GM21360 (cell line): ENCODE measurements around the gene SOX30.

Experiments
- ATAC-seq: cut with Tn5 transposase; IDR thresholded peaks from one replicate; pipeline ENCODE4 v1.9.1; 2021; ENCODE audit warnings: mild to moderate bottlenecking, moderate library complexity; ENCODE audit not compliant: unreplicated experiment

Gene SOX30

DNA sequence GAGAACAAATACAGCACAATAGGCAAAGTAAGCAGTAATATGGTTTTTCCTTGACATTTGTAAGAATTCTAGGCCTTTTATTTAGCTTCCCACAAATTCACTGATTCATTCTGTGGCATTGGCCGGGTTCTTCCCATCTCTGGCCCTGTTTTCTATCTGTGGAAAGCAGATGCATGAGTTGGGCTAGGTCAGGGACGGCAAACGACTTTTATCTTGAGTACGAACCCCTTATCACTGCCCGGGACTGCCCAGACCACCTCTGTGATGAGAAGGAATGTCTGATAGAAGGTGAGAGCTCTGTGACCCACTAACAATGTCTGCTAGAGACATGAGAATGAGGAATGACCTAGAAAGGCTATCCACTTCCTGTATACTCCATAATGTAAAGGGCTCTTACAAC, 41.2 kb downstream of the SOX30 start:
- no peak for ATAC-seq

DNA sequence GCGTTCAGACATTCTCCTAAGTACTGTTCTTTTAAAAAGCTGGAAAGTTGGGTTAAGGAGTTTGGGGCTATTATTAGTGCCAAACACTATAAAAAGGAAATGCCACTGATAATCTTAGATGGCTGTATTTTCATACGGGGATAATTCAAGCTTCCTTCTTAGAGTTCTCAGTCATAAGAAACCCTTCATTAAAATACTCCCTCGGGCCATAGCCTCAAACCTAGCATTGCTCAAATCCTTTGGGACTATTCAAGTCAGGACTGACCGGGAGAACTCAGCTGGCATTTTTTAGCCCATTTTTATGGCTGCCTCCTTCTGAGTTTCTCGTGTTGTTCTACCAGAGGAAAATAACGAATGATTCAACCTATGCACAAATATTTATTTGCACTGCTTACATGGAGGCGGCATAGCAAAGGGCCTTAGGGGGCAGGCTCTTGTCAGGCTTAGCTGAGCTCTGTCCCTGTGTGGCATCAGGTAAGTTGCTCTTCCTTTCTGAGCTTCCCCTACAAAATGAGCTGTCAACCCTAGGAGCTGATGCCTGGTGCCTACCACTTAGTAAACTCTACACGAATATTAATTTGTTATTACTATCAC, 43.2 kb downstream of the SOX30 start:
- no peak for ATAC-seq

DNA sequence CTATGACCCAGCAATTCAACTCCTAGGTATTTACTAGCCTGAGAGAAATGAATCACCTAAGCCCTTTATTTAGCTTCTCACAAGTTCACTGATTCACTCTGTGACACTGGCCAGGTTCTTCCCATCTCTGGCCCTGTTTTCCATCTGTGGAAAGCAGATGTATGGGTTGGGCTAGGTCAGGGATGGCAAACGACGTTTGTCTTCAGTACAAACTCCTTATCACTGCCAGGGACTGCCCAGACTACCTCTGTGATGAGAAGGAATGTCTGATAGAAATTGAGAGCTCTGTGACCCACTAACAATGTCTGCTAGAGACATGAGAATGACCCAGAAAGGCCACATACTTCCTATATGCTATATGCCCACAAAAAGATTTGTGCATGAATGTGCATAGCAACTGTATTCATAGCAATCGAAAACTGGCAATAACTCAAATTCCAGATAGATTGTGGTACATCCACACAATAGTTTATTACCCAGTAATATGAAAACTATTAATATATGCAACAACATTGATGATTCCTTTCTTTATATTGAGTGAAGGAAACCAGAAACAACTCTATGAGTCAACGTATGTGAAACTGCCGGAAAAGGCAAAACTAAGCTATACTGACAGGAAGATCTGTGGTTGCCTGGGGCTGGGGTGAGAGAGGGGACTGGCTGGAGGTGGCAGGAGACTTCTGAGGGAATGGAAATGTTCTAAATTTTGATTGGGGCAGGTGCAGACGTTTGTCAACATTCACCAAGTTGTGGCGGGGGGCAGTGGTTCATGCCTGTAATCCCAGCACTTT, 44.7 kb downstream of the SOX30 start:
- no peak for ATAC-seq

DNA sequence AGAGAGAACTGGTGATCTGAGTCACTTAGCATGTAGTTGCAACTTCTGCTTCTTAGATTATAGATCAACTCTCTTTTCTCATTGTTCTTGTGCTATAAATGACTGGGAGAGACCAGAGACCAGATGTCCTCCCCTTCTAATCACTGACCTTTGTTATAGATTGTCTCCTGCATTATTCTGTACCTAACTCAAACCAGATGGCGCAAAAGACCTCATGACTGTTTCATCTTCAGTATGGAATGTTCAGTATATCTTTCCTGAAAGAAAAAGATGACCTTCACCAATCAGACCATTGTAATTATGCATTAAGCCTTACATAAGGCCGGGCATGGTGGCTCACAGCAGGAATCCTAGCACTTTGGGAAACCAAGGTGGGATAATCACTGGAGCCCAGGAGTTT, 46.2 kb downstream of the SOX30 start:
- ATAC-seq: no peak

DNA sequence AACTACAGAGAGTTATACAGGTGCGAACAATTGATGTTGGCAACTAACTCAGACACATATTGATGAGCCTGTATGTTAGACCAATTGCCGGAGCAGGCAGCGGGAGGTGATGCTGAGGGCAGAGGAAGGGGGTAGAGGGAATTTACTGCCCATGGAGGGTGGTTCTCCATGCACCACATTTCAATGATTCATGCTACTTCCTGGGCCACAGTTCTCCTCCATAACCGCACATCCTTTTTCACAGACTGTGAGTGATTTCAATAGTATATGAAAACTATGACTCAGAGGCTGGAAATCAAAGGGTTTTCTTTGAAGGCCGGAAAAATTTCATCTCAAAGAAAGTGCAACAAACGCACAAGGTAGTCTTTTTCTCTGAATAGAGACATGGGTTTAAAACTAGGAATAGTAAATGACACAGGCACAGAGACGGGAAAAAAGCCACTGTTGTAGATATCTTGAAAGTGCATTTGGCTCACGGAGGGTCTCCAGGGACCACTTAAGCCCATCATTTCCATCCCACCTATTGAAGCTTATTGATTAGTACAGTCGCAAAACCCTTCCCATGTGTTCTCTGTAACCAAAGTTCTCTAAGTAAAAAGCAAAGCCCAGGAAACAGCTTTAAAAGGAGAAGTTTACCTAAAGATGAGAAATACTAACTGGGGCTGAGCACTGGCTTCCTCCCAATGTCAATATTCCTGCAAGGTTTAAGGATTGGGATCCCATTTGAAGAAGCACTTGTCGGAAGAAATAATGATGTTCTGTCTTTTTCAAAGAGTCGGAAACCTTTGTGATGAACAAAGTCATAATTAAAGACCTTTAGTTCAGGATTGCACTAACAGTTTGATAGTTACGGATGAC, 48.7 kb downstream of the SOX30 start:
- ATAC-seq: no peak

DNA sequence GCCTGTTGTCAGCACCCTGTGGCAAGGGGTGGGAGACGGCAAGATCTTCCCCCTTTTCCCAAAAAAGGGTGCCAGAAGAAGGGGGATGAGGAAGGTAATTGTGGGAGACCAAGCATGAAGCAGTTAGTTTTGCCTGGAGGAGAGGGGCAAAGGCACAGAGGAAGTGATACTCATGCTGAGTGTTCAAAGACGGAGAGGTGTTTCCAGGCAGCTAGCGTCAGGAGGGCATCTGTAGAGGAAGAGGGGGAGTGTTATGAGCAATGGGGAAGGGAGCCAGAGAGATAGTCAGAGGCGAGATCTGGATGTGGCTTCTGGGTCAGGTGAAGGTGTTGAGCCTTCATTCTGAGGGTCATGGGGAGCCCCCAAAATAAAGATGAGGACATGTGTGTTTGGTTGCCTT, 49.7 kb downstream of the SOX30 start:
- ATAC-seq: peak; percentile 74

DNA sequence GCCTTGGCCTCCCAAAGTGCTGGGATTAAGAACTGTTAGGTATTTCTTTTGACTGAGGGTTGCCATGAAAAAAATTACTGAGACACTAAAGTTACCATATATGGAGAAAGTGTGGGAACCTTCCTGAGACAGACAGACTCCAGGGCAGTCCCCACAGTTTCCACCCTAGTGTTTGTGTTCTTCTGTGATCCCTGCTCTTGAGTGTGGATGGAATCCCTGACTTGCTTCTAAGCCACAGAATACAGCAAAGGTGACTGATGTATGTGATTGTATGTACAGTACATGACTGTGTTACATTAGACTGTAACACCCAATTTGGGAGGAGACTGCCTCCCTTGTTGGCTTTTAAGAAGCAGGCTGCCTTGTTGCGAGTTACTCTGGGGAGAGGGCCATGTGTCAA, 52.0 kb downstream of the SOX30 start:
- ATAC-seq: no peak

DNA sequence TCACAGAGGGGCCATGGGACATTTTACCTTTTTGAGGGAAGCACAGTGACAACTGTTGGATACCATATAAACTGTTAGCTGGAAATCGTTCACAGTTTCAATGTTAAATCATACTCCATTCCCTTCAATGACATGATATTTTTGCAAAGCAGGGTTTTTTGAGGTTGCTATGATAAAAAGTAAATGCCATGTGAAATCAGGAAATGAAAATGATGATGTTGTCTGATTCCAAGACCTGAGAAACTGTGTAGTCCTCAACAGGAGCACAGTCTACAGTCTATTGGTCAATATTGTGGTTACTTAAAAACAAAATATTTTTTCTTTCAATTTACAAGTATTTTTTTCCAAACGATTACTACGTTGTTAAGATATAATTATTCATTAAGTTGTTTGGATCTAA, 52.7 kb downstream of the SOX30 start:
- no peak for ATAC-seq

DNA sequence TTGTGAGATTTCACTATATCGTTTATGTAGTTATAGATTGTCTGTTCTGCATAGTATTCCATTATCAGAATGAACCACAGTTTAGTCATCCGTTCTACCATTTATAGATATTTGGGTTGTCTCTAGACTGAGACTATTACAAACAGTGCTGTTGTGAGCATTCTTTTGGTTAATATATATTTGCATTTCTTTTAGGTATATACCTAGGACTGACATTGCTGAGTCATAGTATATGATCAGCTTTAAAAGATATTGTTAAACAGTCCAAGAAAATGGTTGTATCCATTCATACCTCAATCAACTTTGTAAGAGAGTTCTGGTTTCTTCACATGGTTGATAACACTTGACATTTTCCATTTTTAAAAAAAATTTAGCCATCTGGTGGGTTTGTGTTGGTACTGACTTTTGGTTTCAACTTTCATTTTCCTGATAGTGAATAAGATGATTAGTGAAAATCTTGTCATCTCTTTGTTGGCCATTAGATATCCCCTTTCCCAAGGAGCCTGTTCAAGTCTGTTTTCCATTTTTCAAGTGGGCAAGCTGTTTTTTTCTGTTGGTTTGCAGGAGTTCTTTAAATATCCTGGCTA, 53.8 kb downstream of the SOX30 start:
- no peak for ATAC-seq

DNA sequence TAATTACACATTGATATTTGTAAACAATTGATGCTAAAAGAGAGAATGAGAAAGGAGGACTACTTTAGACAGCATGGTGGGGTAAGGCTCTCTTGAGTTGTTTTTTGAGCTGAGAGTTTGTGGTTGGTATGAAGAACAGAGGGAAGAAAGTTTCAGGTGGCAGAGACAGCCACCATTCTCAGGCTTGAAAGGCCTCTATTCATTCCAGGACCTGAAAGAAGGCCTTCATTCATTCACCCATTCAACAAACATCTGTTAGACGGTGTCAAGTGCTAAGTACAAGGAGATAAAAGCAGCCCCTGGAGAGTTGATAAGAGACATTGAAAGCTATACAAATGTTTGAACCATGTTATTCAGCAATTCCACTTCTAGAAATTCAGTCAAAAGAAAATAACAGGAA, 55.0 kb downstream of the SOX30 start:
- ATAC-seq: no peak

DNA sequence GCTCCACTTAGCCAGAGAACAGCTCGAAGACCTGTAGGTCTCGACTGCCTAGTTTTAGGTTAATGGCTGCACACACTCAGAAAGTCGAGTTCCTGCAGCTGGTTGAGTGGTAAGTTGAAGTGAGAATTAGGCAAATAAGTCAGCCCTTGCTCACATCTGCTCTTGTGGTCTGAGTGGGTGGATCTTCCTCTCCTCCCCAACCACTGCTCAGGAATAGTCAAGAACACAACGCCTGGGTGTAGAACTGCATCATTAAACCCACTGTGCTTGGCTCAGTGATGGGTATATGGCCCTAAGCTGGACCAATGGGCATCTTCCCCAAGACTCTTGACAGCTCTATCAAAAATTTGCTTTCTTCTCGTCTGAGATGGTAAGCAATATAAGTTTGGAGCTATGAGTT, 55.8 kb downstream of the SOX30 start:
- ATAC-seq: peak; percentile 69

DNA sequence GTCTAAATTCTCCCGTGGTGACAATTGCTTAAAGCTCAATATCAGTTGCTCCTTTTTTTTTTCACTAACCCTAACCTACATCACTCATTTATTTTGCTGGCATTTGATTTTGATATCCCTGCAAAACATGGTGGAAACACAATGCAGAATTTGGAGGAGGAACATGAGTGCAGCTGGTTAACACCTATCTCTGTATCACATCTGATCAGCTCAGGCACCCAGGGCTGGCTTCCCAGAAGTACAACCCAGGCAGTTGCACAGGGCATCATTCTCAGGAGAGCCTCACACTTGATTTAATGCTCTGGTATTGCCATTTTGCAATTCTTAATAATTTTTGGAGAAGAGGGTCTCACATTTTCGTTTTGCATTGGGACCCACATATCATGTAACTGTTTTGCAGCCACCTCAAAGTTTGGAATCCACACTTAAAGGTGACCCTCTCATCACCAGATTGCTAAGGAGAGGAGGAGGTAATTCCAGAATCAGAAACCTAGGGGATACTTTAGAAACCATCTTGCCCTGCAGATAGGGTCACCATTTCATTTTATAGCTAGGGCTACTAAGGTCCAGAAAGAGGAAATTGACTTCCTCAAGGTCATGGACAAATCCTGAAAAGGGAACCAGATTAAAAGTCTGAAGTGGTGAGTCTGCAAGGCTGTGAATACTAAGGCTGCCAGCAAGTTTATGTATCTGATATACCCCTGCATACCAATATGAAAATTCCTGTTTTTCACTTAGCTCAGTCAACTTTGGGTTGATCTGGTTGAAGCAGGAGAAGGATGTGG, 57.4 kb downstream of the SOX30 start:
- no peak for ATAC-seq

DNA sequence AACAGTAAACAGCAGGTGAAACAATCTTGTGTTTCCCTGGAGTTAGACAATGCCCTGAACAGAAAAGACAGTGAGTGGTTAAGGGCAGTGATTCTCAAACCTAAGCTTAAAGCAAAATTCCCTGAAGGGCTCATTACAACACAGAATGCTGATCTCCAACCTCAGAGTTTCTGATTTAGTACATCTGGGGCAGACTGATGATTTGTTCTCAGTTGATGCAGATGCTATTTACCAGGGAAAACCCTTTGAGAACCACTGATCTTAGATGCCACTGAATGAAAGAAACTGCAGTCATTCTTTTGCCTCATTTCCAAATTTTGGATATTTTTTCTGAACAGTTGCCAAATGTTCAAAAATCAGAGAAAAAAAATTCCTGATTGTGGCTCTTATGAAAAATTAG, 58.0 kb downstream of the SOX30 start:
- ATAC-seq: no peak

DNA sequence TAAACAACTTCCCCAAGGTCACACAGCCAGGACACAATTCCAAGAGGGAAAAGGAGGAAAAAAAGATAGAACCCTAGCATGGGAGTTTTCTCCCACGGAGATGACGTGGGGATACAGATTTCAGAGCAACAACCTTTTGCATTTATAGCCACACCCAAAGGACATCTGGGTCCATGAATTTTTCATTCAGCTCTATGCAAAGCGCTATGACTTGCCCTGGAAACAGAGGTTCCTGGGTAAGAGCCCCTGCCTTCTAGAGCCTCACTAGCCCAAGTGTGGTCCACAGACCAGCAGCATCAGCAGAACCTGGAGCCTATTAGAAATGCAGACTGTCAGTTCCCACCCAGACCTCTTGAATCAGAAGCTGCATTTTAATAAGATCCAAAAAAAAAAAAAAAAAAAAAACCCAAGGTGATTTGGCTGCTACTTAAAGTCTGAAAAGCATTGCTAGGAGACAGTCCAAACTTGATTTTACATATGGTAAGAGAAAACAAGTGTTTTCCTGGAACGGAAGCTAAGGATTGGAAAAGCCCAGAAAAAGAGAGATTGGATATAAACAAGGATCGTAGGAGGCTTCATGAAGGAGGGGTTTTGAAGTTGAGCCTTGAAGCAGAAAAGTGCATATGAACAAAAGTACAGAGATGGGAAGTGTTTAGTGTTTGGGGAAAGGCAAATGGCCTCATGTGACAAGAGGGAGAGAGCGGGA, 59.0 kb downstream of the SOX30 start:
- ATAC-seq: no peak

DNA sequence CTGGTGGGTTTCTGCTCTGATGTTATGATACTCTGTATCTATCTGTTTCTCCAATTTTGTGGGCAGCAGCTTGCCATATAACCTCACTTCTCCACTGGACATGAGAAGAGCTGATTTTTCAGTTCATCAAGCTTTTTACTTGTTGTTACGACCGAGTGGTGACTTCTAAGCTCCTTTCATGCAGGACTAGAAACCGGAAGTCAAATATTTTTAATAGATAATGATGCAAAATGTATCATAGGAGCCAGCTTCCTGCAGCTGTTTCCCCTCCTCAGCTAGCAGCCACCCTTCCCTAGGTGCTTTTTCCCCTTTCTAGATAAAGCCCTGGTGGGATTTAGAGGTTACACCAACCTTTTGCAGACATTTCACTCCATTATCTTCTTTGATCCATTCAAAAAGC, 59.6 kb downstream of the SOX30 start:
- no peak for ATAC-seq

DNA sequence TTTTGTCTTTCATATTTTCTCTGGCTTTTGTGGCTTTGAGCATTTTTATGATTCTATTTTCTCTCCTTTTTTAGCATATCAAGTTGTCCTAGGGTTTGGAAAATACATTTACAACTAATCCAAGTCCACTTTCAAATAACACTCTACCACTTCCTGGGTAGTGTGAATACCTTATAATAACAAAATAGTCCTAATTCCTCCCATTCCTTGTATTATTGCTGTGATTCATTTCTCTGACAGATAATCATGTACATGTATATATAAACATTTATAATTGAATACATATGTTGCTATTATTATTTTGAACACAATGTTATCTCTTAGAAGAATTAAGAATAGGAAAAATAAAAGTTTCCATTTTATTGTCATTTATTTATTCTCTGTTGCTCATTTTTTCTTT, 61.8 kb downstream of the SOX30 start:
- ATAC-seq: no peak

DNA sequence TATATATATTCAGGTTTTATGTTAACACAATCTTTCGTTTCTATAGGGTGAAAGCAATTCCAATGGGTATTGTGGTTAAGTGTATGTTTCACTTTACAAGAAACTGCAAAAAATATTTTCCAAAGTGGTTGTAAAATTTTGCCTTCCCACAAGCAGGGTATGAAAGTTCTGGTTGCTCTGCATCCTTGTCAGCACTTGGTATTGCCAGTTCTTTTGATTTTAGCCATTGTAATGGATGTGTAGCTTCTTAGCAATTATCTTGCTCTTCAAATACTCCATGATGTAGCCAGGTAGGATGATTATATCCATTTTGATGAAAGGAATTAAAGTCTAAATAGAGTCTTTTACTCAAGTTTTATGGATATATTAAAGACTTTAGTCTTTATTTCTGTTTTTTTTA, 67.6 kb downstream of the SOX30 start:
- ATAC-seq: no peak

DNA sequence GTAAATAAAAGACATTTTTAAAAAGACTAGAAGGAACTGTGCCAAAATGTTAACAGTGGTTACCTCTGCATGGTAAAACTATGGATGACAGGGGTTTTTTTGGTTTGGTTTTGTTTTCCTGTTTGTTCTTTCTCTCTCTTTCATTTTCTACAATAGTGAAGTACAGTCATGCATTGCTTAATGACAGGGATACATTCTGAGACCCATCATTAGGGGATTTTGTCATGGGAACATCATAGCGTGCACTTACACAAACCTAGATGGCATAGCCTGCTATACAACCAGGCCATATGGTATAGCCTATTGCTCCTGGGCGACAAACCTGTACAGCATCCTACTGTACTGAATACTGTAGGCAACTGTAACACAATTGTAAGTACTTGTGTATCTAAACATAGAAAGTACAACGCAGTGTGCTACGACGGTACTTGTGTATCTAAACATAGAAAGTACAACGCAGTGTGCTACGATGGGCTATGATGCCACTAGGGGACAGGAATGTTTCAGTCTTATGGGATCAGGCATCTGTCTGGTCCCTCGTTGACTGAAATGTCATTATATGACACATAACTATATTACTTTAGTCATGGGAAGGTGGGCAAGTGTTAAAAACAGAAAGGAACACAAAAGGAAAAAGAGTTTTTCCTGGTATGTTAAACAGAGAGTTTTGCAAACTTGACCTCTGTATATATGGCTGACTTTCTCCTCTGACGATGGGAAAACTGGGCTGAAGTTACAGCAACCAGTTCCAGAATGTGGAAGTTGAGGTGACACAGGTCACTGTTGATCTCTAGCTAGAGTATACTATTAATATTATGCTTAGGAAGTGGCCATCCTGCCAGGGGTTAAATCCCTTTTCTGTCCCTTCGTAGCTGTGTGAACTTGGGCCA, 69.3 kb downstream of the SOX30 start:
- peak; percentile 54 for ATAC-seq

DNA sequence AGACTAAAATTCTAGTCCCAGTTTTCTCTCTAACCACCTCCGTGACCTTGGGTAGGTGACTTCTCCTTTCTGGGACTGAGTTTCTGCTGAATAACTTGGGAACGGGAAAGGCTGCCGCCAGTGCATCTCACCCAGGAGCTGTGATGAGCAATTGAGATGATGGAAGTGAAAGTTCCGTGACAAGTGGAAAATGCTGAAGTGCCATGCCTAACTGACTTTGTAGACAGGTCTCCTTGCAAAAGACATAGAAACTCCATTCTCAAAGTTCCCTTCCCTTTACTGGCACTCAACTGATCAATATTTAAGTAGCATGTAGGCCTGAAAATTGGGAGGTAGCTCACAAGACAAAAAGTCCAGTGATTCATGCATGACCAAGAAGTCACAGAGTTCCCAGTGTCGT, 70.3 kb downstream of the SOX30 start:
- no peak for ATAC-seq
